Neural cell (in vitro differentiated cells): ENCODE measurements around the gene INPP5A. TPM values are rescaled to one million over a fixed set of nuclear protein-coding genes. Genes with fewer than 3 reads are reported as not detected.

Experiments used
- H2AFZ ChIP-seq: fragments of 200-600, 300-800 bp; sonication (generic), shearing (Covaris generic); 2 replicates; pipeline ENCODE4 v1.6.0; 2014; ENCODE audit warnings: low read depth, mild to moderate bottlenecking, antibody characterized with exemption, low read length, moderate library complexity
- H3F3A ChIP-seq: fragments of 200-600 bp; shearing (Covaris generic); 2 replicates; pipeline ENCODE4 v1.6.1; 2016; ENCODE audit warnings: mild to moderate bottlenecking, moderate library complexity, mixed read lengths, antibody characterized with exemption, low read length; ENCODE audit not compliant: insufficient read depth, poor library complexity, severe bottlenecking
- H3K27ac ChIP-seq: fragments of 200-600, 300-800 bp; sonication (generic), shearing (Covaris generic); 2 replicates; pipeline ENCODE4 v1.5.1; 2014; ENCODE audit warnings: mild to moderate bottlenecking, low read length, moderate library complexity
- H3K27me3 ChIP-seq: fragments of 300-800, 200-600 bp; sonication (generic), shearing (Covaris generic); 2 replicates; pipeline ENCODE4 v1.6.0; 2014; ENCODE audit warnings: mild to moderate bottlenecking, low read depth, low read length, moderate library complexity; ENCODE audit not compliant: insufficient read depth
- H3K36me3 ChIP-seq: fragments of 300-800, 200-600 bp; sonication (generic), shearing (Covaris generic); 2 replicates; pipeline ENCODE4 v1.5.1; 2014; ENCODE audit warnings: mild to moderate bottlenecking, antibody characterized with exemption, low read length, moderate library complexity; ENCODE audit not compliant: insufficient read depth
- H3K4me2 ChIP-seq: fragments of 300-800, 200-600 bp; sonication (generic), shearing (Covaris generic); 2 replicates; pipeline ENCODE4 v1.6.0; 2014; ENCODE audit warnings: mild to moderate bottlenecking, low read length
- H3K4me3 ChIP-seq: fragments of 300-800, 200-600 bp; sonication (generic), shearing (Covaris generic); 2 replicates; pipeline ENCODE4 v1.5.1; 2014; ENCODE audit warnings: mild to moderate bottlenecking, low read length, moderate library complexity
- H3K79me2 ChIP-seq: fragments of 200-600 bp; shearing (Covaris generic); replicated peaks from 2 replicates; pipeline ENCODE4 v1.6.0; 2014; ENCODE audit warnings: mild to moderate bottlenecking, low read length, moderate library complexity; ENCODE audit not compliant: insufficient read depth
- H3K9ac ChIP-seq: fragments of 300-800, 200-600 bp; sonication (generic), shearing (Covaris generic); 2 replicates; pipeline ENCODE4 v1.6.1; 2016; ENCODE audit warnings: mild to moderate bottlenecking, low read length, mixed read lengths
- H3K9me2 ChIP-seq: fragments of 200-600 bp; shearing (Covaris generic); 2 replicates; pipeline ENCODE4 v1.6.1; 2016; ENCODE audit warnings: mild to moderate bottlenecking, low read length, mixed read lengths; ENCODE audit not compliant: insufficient read depth
- H3K9me3 ChIP-seq: fragments of 200-600, 300-800 bp; sonication (generic), shearing (Covaris generic); 2 replicates; pipeline ENCODE4 v1.6.1; 2016; ENCODE audit warnings: mild to moderate bottlenecking, mixed run types, low read length, moderate library complexity, mixed read lengths
- H4K20me1 ChIP-seq: fragments of 200-600 bp; shearing (Covaris generic); 2 replicates; pipeline ENCODE4 v1.6.1; 2016; ENCODE audit warnings: mild to moderate bottlenecking, mixed run types; ENCODE audit not compliant: insufficient read depth
- CTCF ChIP-seq: fragments of 450-650 bp; IDR thresholded peaks from 2 replicates; pipeline ENCODE4 v1.5.1; 2014; ENCODE audit warnings: antibody characterized with exemption, mild to moderate bottlenecking, moderate library complexity; ENCODE audit not compliant: poor library complexity, severe bottlenecking
- EP300 ChIP-seq: fragments of 450-650 bp; conservative IDR thresholded peaks from 2 replicates; pipeline ENCODE4 v1.6.1; 2014; ENCODE audit warnings: antibody characterized with exemption, mild to moderate bottlenecking, moderate library complexity; ENCODE audit not compliant: poor library complexity, severe bottlenecking
- EZH2 ChIP-seq: fragments of 200-600, 300-800 bp; shearing (Covaris generic), sonication (generic); IDR thresholded peaks from 2 replicates; pipeline ENCODE4 v1.6.1; 2014; ENCODE audit warnings: antibody characterized with exemption, low read length, borderline replicate concordance, mild to moderate bottlenecking; ENCODE audit not compliant: insufficient read depth, poor library complexity, severe bottlenecking
- MXI1 ChIP-seq: fragments of 450-650 bp; conservative IDR thresholded peaks from 2 replicates; pipeline ENCODE4 v1.6.1; 2014; ENCODE audit warnings: antibody characterized with exemption, mild to moderate bottlenecking; ENCODE audit not compliant: poor library complexity, severe bottlenecking
- POLR2AphosphoS5 ChIP-seq: IDR thresholded peaks from 2 replicates; pipeline ENCODE4 v1.6.1; 2012
- RAD21 ChIP-seq: fragments of 450-650 bp; conservative IDR thresholded peaks from 2 replicates; pipeline ENCODE4 v1.6.1; 2014; ENCODE audit warnings: antibody characterized with exemption, mild to moderate bottlenecking, moderate library complexity
- REST ChIP-seq: IDR thresholded peaks from 2 replicates; pipeline ENCODE4 v1.6.1; 2012; ENCODE audit warnings: borderline replicate concordance
- SMC3 ChIP-seq: fragments of 450-650 bp; conservative IDR thresholded peaks from 2 replicates; pipeline ENCODE4 v1.6.1; 2014; ENCODE audit warnings: antibody characterized with exemption, mild to moderate bottlenecking, moderate library complexity; ENCODE audit not compliant: poor library complexity
- TAF1 ChIP-seq: IDR thresholded peaks from 2 replicates; pipeline ENCODE4 v1.6.1; 2012; ENCODE audit warnings: low read depth
- polyA plus RNA-seq: library from polyadenylated mRNA; depleted of rRNA; stranded (reverse); fragments of >200 nt; gene quantifications from 2 replicates; pipeline ENCODE4 v1.2.3, GENCODE V29; 2014

INPP5A gene
- polyA plus RNA-seq, 1 donor from 2014 or later = 48.8 TPM

- no peaks in the 10 kb centered on the region for H3F3A ChIP-seq
- no peak overlapping the region for H3K4me3 ChIP-seq
- H4K20me1 ChIP-seq = no peaks in the 10 kb centered on the region
- H3K36me3 ChIP-seq = no peaks in the 10 kb centered on the region
- H3K27ac ChIP-seq = no peak overlapping the region
- no peaks in the 10 kb centered on the region for H3K79me2 ChIP-seq
- no peaks in the 10 kb centered on the region for H3K9me3 ChIP-seq
- H3K27me3 ChIP-seq = peaks cover 7% of the 10 kb centered on the region
- no peak overlapping the region for H3K9ac ChIP-seq
- H3K9me2 ChIP-seq = no peaks in the 10 kb centered on the region
- TF ChIP-seq POLR2AphosphoS5 = no peak
- no peak for TF ChIP-seq TAF1
- no peak for TF ChIP-seq MXI1
- no peak for TF ChIP-seq RAD21
- no peak for TF ChIP-seq REST
- TF ChIP-seq EZH2 = no peak
- TF ChIP-seq EP300 = no peak
- TF ChIP-seq SMC3 = no peak
- no peak for TF ChIP-seq CTCF
- no peak overlapping the region for H2AFZ ChIP-seq
- no peak overlapping the region for H3K4me2 ChIP-seq
Measured at GRCh38 chr10:132739225-132739613, 201.6 kb downstream of the INPP5A start.

GRCh38 chr10:132740588-132740987, 203.0 kb downstream of the INPP5A start:
- Histone ChIP-seq H3K9me3 (no peaks in the 10 kb centered on the region), H3K36me3 (no peaks in the 10 kb centered on the region), H3K4me2 (no peak overlapping the region), H4K20me1 (no peaks in the 10 kb centered on the region), H3F3A (no peaks in the 10 kb centered on the region), H3K9me2 (no peaks in the 10 kb centered on the region), H3K79me2 (no peaks in the 10 kb centered on the region), H3K27me3 (peaks cover 7% of the 10 kb centered on the region), H3K4me3 (no peak overlapping the region), H3K27ac (no peak overlapping the region), H3K9ac (no peak overlapping the region), H2AFZ (no peak overlapping the region)
- TF ChIP-seq RAD21 = no peak
- TF ChIP-seq MXI1 = no peak
- TF ChIP-seq CTCF = no peak
- TF ChIP-seq REST = no peak
- no peak for TF ChIP-seq SMC3
- TF ChIP-seq POLR2AphosphoS5 = no peak
- TF ChIP-seq TAF1 = no peak
- TF ChIP-seq EP300 = no peak
- TF ChIP-seq EZH2 = no peak
